ENCODE data around the gene PCOLCE2. TPM values are rescaled to one million over a fixed set of nuclear protein-coding genes. Genes with fewer than 3 reads are reported as not detected.

The PCOLCE2 gene
- total RNA-seq, 2 donors from 2014 or later: 122 to 157 TPM

DNA sequence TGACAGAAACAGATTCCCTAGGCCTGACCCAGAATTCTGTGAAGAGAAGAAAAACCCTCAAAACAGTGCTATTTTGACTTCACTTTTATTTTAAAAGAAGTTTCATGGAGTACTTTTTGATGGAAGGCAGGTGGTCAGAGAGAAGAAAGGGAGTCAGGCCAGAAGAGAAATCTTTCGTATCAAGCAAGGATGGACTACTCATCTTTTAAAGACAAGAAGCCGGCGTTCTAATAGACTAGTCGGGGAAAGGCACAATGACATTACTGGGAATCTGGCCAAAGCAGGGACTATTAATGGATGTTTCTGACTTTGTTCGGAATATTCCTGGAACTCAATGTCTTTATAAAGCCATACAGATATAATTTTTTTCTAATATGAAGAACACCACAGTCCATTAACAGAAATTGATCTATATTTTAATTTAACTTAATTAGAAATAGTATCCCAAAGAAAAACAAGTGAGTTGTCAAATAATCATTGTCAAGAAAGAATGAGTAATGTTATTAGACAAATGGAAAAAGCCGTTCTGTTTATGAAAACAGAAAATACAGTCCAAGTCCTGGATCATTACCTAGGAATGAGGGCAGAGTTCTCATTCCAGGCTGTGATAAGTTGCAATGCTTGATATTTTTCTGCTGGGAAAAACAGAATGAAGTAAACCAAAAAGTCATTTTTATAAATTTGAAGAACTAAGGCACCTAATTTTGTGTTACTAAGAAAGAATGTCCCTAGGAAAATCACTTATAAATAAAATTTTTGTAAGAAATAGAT is 23.7 kb upstream of the PCOLCE2 start:
- Histone ChIP-seq H3K36me3 (no peaks in the 10 kb centered on the region), H3K27me3 (replicated peaks; ENCODE audit: insufficient read depth) (no peaks in the 10 kb centered on the region), H3K4me3 (peak overlapping the region; percentile 36), H3K9me3 (no peaks in the 10 kb centered on the region), H3K27ac (peak overlapping the region; percentile 70 to 78), H3K4me1 (ENCODE audit: control insufficient read depth in 1 of 2, low read depth in 2 of 2) (peaks cover 11 to 51% of the 10 kb centered on the region in 2 donors)
- ATAC-seq (ENCODE audit: insufficient number of reproducible peaks, low FRiP score, low read depth) (no peak), DNase-seq (ENCODE audit: low spot score) (no peak)
- TF ChIP-seq, protein P1, sequence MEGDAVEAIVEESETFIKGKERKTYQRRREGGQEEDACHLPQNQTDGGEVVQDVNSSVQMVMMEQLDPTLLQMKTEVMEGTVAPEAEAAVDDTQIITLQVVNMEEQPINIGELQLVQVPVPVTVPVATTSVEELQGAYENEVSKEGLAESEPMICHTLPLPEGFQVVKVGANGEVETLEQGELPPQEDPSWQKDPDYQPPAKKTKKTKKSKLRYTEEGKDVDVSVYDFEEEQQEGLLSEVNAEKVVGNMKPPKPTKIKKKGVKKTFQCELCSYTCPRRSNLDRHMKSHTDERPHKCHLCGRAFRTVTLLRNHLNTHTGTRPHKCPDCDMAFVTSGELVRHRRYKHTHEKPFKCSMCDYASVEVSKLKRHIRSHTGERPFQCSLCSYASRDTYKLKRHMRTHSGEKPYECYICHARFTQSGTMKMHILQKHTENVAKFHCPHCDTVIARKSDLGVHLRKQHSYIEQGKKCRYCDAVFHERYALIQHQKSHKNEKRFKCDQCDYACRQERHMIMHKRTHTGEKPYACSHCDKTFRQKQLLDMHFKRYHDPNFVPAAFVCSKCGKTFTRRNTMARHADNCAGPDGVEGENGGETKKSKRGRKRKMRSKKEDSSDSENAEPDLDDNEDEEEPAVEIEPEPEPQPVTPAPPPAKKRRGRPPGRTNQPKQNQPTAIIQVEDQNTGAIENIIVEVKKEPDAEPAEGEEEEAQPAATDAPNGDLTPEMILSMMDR (IDR thresholded peaks at IDR 0.05): no peak

DNA sequence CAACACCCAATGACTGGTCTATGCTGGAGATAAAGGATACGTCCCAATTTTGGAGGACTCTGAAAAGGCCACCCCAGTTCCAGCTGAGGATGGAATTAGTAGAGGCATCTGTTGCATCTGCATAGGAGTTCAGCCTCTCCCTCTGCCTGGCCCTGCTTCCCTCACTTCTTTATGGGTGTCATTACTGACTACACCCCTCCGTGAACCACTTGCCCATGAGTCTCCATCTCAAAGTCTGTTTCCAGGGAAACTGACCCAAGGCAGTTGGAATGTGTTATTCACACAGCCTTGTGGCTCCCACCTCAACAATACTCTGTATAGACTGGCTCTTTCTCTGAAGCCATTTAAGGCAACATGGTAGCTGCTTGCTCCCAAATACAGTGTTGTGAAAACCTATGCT is 21.4 kb upstream of the PCOLCE2 start:
- Histone ChIP-seq H3K27ac (peak overlapping the region in 1 of 2 donors; percentile 70), H3K4me1 (ENCODE audit: control insufficient read depth in 1 of 2, low read depth in 2 of 2) (peaks cover 11 to 51% of the 10 kb centered on the region in 2 donors), H3K36me3 (no peaks in the 10 kb centered on the region), H3K27me3 (replicated peaks; ENCODE audit: insufficient read depth) (no peaks in the 10 kb centered on the region), H3K4me3 (no peak overlapping the region), H3K9me3 (no peaks in the 10 kb centered on the region)
- DNase-seq (ENCODE audit: low spot score): no peak
- no peak for ATAC-seq (ENCODE audit: insufficient number of reproducible peaks, low FRiP score, low read depth)
- TF ChIP-seq, protein P1 (IDR thresholded peaks at IDR 0.05): no peak

DNA sequence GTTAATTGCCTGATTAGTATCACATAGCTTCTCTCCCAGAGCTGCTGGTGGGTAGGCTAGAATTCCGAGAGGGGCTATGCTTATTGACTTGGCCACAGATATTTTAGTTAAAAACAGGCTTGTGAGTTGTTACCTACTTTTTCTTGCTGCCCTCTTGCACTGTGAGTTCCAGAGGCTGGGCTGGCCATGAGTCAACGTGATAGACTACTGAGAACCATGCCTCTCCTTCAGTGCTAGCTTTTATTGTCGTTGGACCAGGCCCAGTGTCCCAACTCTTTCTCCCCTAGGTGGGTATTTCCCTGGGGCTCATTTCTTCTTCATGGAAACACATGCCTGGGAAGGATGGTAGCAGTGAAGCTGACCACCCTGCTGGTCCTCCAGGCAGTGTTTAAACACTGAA is 20.4 kb upstream of the PCOLCE2 start:
- Histone ChIP-seq H3K27ac (peak overlapping the region in 1 of 2 donors; percentile 70), H3K4me1 (ENCODE audit: control insufficient read depth in 1 of 2, low read depth in 2 of 2) (peaks cover 11 to 57% of the 10 kb centered on the region in 2 donors), H3K4me3 (no peak overlapping the region), H3K27me3 (replicated peaks; ENCODE audit: insufficient read depth) (no peaks in the 10 kb centered on the region), H3K36me3 (no peaks in the 10 kb centered on the region), H3K9me3 (no peaks in the 10 kb centered on the region)
- TF ChIP-seq, protein P1 (IDR thresholded peaks at IDR 0.05): no peak
- ATAC-seq (ENCODE audit: insufficient number of reproducible peaks, low FRiP score, low read depth): no peak
- DNase-seq (ENCODE audit: low spot score): no peak

DNA sequence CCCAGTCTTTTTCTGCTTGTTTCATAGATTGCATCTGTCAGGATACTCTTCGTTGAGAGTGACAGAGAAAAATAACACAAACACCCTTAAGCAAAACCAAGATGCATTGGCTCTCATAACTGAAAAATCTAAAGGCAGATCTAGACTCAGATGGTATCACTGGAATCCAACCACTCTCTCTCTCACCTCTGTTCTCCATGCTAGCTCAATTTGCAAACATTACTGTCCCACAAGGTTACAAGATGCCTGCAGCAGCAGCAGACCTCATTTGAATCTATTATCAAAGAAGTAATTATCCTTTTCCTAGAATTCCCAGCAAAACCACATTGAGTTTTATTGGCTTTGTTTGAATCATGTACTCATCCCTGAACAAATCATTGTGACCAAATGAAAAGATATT is 19.1 kb upstream of the PCOLCE2 start:
- DNase-seq (ENCODE audit: low spot score) (no peak), ATAC-seq (ENCODE audit: insufficient number of reproducible peaks, low FRiP score, low read depth) (no peak)
- TF ChIP-seq, protein P1 (IDR thresholded peaks at IDR 0.05): no peak

DNA sequence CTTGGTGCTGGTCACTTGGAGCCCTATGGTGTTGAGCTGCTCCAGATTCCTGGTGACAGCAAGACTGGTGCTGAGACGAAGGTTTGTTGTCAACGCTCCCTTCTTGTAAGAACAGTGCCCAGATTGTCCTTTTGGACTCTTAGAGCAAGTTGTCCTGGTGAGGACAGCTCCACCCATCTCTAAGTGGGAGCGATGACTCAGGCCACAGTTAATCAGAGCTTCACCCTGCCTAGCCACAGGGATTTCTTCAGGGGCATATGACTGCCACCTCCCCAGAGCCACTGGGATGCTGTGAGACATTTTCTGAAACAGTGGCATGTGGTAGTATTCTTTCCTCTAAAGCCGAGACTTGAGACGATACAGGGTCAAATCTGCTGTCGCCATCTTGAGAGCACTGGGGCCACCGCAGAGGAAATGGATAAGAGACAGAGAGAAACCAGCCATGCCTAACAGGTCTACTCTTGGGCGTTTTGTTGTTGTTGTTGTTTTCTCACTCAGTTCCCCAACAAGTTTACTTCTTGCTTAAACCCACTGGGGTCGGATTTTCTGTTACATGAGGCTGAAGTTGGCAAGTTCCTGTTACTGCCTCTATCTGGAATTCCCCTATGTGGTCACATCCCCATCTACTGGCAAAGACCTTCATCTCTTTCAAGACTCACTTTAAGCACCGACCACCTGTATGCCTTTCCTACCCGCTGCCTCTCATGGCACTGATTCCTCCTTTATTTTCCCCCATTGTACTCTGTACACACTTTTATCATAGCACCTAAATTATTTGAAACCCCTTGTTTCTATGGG is 16.0 kb upstream of the PCOLCE2 start:
- no peak overlapping the region for H3K27ac ChIP-seq
- peaks cover 0 to 31% of the 10 kb centered on the region in 2 donors for H3K4me1 ChIP-seq (ENCODE audit: control insufficient read depth in 1 of 2, low read depth in 2 of 2)
- no peaks in the 10 kb centered on the region for H3K36me3 ChIP-seq
- no peaks in the 10 kb centered on the region for H3K9me3 ChIP-seq
- no peak overlapping the region for H3K4me3 ChIP-seq
- no peaks in the 10 kb centered on the region for H3K27me3 ChIP-seq (replicated peaks; ENCODE audit: insufficient read depth)
- TF ChIP-seq, protein P1 (IDR thresholded peaks at IDR 0.05): no peak
- no peak for DNase-seq (ENCODE audit: low spot score)
- ATAC-seq (ENCODE audit: insufficient number of reproducible peaks, low FRiP score, low read depth): no peak

More for the DNA sequence above, 19.1 kb upstream of the PCOLCE2 start:
- Histone ChIP-seq H3K4me1 (ENCODE audit: control insufficient read depth in 1 of 2, low read depth in 2 of 2) (peaks cover 4 to 48% of the 10 kb centered on the region in 2 donors), H3K27ac (no peak overlapping the region), H3K9me3 (no peaks in the 10 kb centered on the region), H3K27me3 (replicated peaks; ENCODE audit: insufficient read depth) (no peaks in the 10 kb centered on the region), H3K36me3 (no peaks in the 10 kb centered on the region), H3K4me3 (no peak overlapping the region)
